Pons (tissue), 1 donor: ENCODE data around the gene MT1A.

Experiments used
- DNase-seq: peaks from one replicate; pipeline ENCODE4 v3.0.0-alpha.2; 2016; ENCODE audit warnings: low spot score

Gene MT1A

GRCh38 chr16:56637814-56638750 is at the start of gene MT1A:
Gene MT1A, plus strand, starts transcription at chr16:56638666. Its CDS starts 73 bp downstream, at chr16:56638739.
- DNase-seq, result no peak

- DNase-seq, result no peak
Measured at GRCh38 chr16:56588781-56589140, 49.7 kb upstream of the MT1A start.

- peak; percentile 59 for DNase-seq
Measured at GRCh38 chr16:56589141-56590039, 49.1 kb upstream of the MT1A start, which contains the start of gene MT3. Gene MT3, plus strand, starts transcription at chr16:56589528. Its CDS starts 63 bp downstream, at chr16:56589591.

- peak; percentile 66 for DNase-seq
Measured at GRCh38 chr16:56591377-56592060, 46.9 kb upstream of the MT1A start.

GRCh38 chr16:56593573-56594291 is 44.7 kb upstream of the MT1A start:
- no peak for DNase-seq

GRCh38 chr16:56594292-56594619 is 44.2 kb upstream of the MT1A start:
- DNase-seq, result no peak

- DNase-seq, result peak; percentile 87
Measured at GRCh38 chr16:56600398-56600999, 38.0 kb upstream of the MT1A start.

GRCh38 chr16:56601325-56601724 is 37.1 kb upstream of the MT1A start:
- no peak for DNase-seq

- DNase-seq, result peak; percentile 77
Measured at GRCh38 chr16:56603589-56603988, 34.9 kb upstream of the MT1A start.

- no peak for DNase-seq
Measured at GRCh38 chr16:56604966-56605365, 33.5 kb upstream of the MT1A start.

- no peak for DNase-seq
Measured at GRCh38 chr16:56605475-56605874, 33.0 kb upstream of the MT1A start.

GRCh38 chr16:56606071-56606475 is 32.4 kb upstream of the MT1A start:
- DNase-seq, result no peak

- DNase-seq, result peak; percentile 62
Measured at GRCh38 chr16:56606476-56607108, 31.9 kb upstream of the MT1A start.

GRCh38 chr16:56607109-56607618 is 31.3 kb upstream of the MT1A start:
- DNase-seq, result no peak

GRCh38 chr16:56607675-56608042 is 30.8 kb upstream of the MT1A start:
- DNase-seq, result no peak

GRCh38 chr16:56608043-56608875 is 30.2 kb upstream of the MT1A start, which contains the start of gene MT2A:
Gene MT2A, plus strand, starts transcription at chr16:56608584. Its CDS starts 72 bp downstream, at chr16:56608656.
- DNase-seq, result peak; percentile 89

GRCh38 chr16:56608876-56609462 is 29.5 kb upstream of the MT1A start:
- DNase-seq, result no peak

- peak; percentile 89 for DNase-seq
Measured at GRCh38 chr16:56609463-56609921, 29.0 kb upstream of the MT1A start.
